GOT3 (cell line): ENCODE data around the gene TSR3.

Experiments
- DNase-seq: peaks from one replicate; lab custom pipeline; 2025; ENCODE audit warnings: mixed read lengths; lab: John Stamatoyannopoulos, UW

Gene TSR3

GRCh38 chr16:1377406-1378010 lies 25.8 kb upstream of the TSR3 start:
- DNase-seq: no peak

GRCh38 chr16:1375741-1376410 lies 24.2 kb upstream of the TSR3 start:
- DNase-seq: no peak

GRCh38 chr16:1375298-1375640 lies 23.6 kb upstream of the TSR3 start:
- no peak for DNase-seq

GRCh38 chr16:1374418-1375297 lies 23.0 kb upstream of the TSR3 start:
- DNase-seq: no peak

- no peak for DNase-seq
Measured at GRCh38 chr16:1372292-1372950, 20.7 kb upstream of the TSR3 start.

- no peak for DNase-seq
Measured at GRCh38 chr16:1371054-1371978, 19.6 kb upstream of the TSR3 start.

- no peak for DNase-seq
Measured at GRCh38 chr16:1367486-1368174, 16.0 kb upstream of the TSR3 start.

- DNase-seq: no peak
Measured at GRCh38 chr16:1366712-1367299, 15.1 kb upstream of the TSR3 start.

- no peak for DNase-seq
Measured at GRCh38 chr16:1366060-1366711, 14.5 kb upstream of the TSR3 start.

- DNase-seq: no peak
Measured at GRCh38 chr16:1364510-1364909, 12.8 kb upstream of the TSR3 start.

GRCh38 chr16:1363501-1364041 lies 11.9 kb upstream of the TSR3 start:
- DNase-seq: no peak

- no peak for DNase-seq
Measured at GRCh38 chr16:1362807-1363206, 11.1 kb upstream of the TSR3 start.

- no peak for DNase-seq
Measured at GRCh38 chr16:1361685-1362360, 10.1 kb upstream of the TSR3 start.

- no peak for DNase-seq
Measured at GRCh38 chr16:1357906-1358566, 6.4 kb upstream of the TSR3 start.

- DNase-seq: no peak
Measured at GRCh38 chr16:1356061-1356900, 4.6 kb upstream of the TSR3 start.

GRCh38 chr16:1355591-1355990 lies 3.9 kb upstream of the TSR3 start:
- DNase-seq: no peak

- no peak for DNase-seq
Measured at GRCh38 chr16:1354815-1355540, 3.3 kb upstream of the TSR3 start.
